Measurements from ENCODE around the gene GVQW3. TPM values are rescaled to one million over a fixed set of nuclear protein-coding genes. Genes with fewer than 3 reads are reported as not detected.

Gene GVQW3
- total RNA-seq, 4 donors from 2014 or later = 1.8 to 8.1 (median 2.2) TPM

GRCh38 chr11:76445121-76446084, 64.3 kb downstream of the GVQW3 start:
- TF ChIP-seq EP300 (IDR thresholded peaks at IDR 0.05) (peak in 1 of 2 donors; percentile 51), POLR2A (IDR thresholded peaks at IDR 0.05) (peak in 1 of 2 donors; percentile 56), CTCF (IDR thresholded peaks at IDR 0.05) (peak in 1 of 5 experiments; percentile 23)
- Histone ChIP-seq H3K9me3 (no peaks in the 10 kb centered on the region), H3K27me3 (no peaks in the 10 kb centered on the region), H3K4me3 (peak overlapping the region; percentile 80 to 92 (median 84)), H3K27ac (peak overlapping the region; percentile 87 to 94 (median 88)), H3K36me3 (peaks cover 0 to 20% (median 0%) of the 10 kb centered on the region in 3 donors), H3K4me1 (peaks cover 3 to 31% (median 19%) of the 10 kb centered on the region in 4 donors)
- peak; percentile 33 to 61 for DNase-seq (ENCODE audit: low spot score in 2 of 2)
- 0 to 2% methylated on average over 34 to 52 of the region's 56 CpGs for whole genome bisulfite sequencing, 2 donors

GRCh38 chr11:76448506-76448905, 67.4 kb downstream of the GVQW3 start:
- Histone ChIP-seq H3K27ac (no peak overlapping the region), H3K9me3 (no peaks in the 10 kb centered on the region), H3K36me3 (peaks cover 0 to 41% (median 0%) of the 10 kb centered on the region in 3 donors), H3K4me1 (peaks cover 3 to 23% (median 16%) of the 10 kb centered on the region in 4 donors), H3K27me3 (no peaks in the 10 kb centered on the region), H3K4me3 (no peak overlapping the region)
- no peak for DNase-seq (ENCODE audit: low spot score in 2 of 2)
- TF ChIP-seq POLR2A (IDR thresholded peaks at IDR 0.05) (no peak), EP300 (IDR thresholded peaks at IDR 0.05) (no peak), CTCF (IDR thresholded peaks at IDR 0.05) (no peak)
- 32 to 40% methylated on average over 2 of the region's 2 CpGs for WGBS, 2 donors

GRCh38 chr11:76453248-76453647, 72.1 kb downstream of the GVQW3 start:
- Histone ChIP-seq H3K27me3 (no peaks in the 10 kb centered on the region), H3K4me3 (no peak overlapping the region), H3K36me3 (peaks cover 0 to 47% (median 0%) of the 10 kb centered on the region in 3 donors), H3K4me1 (peaks cover 0 to 11% (median 0%) of the 10 kb centered on the region in 4 donors), H3K27ac (no peak overlapping the region), H3K9me3 (no peaks in the 10 kb centered on the region)
- no peak for DNase-seq (ENCODE audit: low spot score in 2 of 2)
- 52 to 53% methylated on average over 6 of the region's 6 CpGs for WGBS, 2 donors
- TF ChIP-seq CTCF (IDR thresholded peaks at IDR 0.05) (no peak), EP300 (IDR thresholded peaks at IDR 0.05) (no peak), POLR2A (IDR thresholded peaks at IDR 0.05) (no peak)

GRCh38 chr11:76455331-76455730, 74.2 kb downstream of the GVQW3 start:
- H3K9me3 ChIP-seq = no peaks in the 10 kb centered on the region
- H3K4me1 ChIP-seq = peaks cover 0 to 11% (median 0%) of the 10 kb centered on the region in 4 donors
- TF ChIP-seq POLR2A (IDR thresholded peaks at IDR 0.05) = no peak
- TF ChIP-seq CTCF (IDR thresholded peaks at IDR 0.05) = no peak
- TF ChIP-seq EP300 (IDR thresholded peaks at IDR 0.05) = no peak
- H3K27ac ChIP-seq = no peak overlapping the region
- H3K27me3 ChIP-seq = no peaks in the 10 kb centered on the region
- no peak for DNase-seq (ENCODE audit: low spot score in 2 of 2)
- peaks cover 0 to 50% (median 0%) of the 10 kb centered on the region in 3 donors for H3K36me3 ChIP-seq
- 28 to 29% methylated on average over 2 of the region's 2 CpGs for WGBS, 2 donors
- H3K4me3 ChIP-seq = no peak overlapping the region

GRCh38 chr11:76455931-76456330, 74.8 kb downstream of the GVQW3 start:
- Histone ChIP-seq H3K27me3 (no peaks in the 10 kb centered on the region), H3K4me3 (no peak overlapping the region), H3K4me1 (peaks cover 0 to 11% (median 0%) of the 10 kb centered on the region in 4 donors), H3K9me3 (no peaks in the 10 kb centered on the region), H3K27ac (no peak overlapping the region), H3K36me3 (peaks cover 0 to 49% (median 0%) of the 10 kb centered on the region in 3 donors)
- TF ChIP-seq POLR2A (IDR thresholded peaks at IDR 0.05) = no peak
- TF ChIP-seq CTCF (IDR thresholded peaks at IDR 0.05) = no peak
- TF ChIP-seq EP300 (IDR thresholded peaks at IDR 0.05) = no peak
- DNase-seq (ENCODE audit: low spot score in 2 of 2) = no peak

All from tibial nerve (tissue), 4 donors.